Measurements from ENCODE around the gene FNBP1.

Gene FNBP1

DNA sequence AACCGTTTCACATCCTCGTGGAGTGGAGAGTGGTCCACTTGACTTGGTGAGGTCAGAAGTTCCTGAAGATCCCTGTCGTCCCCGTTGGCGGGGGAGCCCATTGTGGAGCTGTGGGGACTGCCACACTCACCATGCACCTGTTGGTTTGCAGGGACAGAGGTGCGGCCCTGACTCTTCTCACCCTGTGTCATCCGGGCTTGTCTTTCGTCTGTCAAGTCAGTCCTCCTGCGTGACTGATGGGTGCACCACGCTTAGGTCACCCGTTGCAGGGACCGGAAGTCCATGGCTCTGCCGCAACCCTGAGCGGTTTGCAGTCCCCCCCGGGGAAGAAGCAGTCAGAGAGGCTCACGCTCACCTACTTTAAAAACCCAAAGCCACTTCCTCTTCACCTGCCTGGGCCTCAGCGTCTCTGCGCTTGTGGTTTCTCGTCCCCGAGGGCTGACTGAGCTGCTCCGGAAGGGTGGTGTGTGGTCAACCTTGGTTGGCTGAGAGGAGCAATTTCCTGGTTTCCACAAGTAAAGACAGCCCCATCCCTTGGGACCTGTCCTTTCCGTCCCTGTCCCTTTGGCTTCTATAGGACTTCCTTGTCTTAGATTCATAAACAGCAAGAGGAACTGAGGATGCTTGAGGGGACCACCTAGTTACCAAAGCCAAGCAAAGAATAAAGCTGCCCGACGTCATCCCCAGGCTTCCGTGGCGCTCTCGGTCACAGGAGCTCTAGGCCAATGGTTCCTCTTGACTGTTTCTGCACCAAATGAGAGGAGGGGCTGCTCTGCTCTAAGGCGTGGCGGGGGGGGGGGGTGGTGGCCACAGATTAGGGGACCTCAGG is 154.5 kb downstream of the FNBP1 start:
- no peak for DNase-seq
- in situ Hi-C loops (cut with HindIII; ENCODE audit: low pct_ligation_motif_present, low pct_unique_long_range_greater_than_20kb, low sequenced_read_pairs): no loop called here

DNA sequence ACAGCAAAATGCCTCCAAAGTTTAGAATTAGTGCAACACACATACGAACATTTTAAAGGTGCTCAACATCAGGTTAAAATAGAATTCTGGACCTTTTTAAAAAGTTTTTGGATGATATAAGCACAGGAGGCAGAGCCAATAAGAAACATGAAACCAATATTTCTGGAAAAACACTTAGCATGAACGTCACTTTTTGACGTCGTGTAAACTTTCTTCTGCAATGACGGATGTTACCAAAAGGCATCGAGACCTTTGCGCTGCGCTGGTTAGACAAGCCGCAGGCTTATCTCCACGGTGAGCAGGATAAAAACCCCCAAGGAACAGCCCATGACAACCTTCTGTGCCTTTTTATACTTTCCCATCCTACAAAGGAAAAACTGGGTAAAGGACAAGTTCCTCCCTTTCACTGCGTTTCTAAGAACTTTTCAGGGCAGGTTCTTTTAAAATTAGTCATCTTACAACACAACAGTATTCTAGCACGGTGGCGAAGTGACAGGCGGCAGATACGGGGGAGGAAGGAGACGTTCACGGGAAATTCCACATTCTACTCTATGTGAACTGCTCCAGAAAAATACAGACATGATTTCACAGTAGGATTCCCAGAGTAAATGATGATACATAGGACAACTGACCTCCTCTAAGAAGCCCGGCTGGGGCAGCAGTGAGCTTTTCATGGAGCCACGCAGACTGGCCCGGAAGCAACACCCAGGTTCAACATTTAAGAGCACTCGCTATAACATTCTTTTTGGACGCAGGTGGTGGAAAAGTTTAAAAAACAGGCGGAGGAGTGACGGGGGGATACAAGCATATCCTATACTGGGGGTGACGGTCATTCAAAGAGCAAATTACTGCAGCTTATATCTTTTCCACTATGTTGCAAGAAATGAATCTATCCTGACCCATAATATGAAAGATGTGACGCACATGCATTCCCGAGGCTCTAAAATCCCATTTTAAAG is 155.4 kb downstream of the FNBP1 start:
- no peak for DNase-seq
- in situ Hi-C loops (cut with HindIII; ENCODE audit: low pct_ligation_motif_present, low pct_unique_long_range_greater_than_20kb, low sequenced_read_pairs): no loop called here

DNA sequence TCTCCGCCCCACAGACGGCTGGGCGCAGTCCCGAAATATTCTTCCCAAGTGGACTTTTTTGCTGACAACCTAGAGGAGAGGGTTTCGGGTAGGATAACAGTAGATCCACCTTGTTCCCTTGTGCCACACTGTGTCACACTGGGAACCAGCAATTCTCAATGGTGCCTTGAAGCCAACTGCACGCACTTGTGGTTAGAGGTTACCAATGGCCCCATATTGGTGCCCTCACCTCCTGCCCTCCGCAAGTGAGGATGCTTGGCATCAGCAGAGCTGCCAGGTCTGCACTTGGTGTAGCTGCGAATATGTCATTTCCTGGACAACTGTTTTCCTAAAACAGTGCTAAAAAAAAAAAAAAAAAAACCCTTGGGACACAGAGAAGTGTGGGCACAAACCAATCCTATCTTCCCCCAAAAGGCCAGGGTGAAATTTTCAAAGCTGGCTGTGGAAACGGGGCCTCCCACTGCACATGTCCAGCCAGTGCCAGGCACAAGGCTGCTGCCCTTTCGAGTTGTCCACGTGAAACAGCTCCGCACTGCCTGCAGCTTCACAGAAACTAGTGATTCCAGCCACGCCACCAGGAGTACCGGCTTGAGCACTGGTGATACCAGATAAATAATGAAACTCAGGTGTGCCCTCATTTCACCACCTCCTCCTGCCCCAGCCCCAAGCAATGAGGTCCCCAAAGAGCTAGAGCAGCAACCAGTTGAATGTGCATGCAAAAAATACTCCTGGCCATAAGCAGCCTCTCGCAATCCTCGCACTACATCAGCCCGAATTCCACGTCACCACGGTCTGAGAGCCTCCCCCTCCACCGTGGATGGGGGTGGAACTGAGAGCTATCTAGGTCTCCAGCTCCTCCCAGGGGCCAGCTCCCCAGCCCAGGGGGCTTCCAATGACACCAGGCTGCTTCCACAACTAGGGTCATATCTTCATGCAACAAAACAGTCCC is 156.5 kb downstream of the FNBP1 start:
- in situ Hi-C loops (cut with HindIII; ENCODE audit: low pct_ligation_motif_present, low pct_unique_long_range_greater_than_20kb, low sequenced_read_pairs): no loop called here
- no peak for DNase-seq

DNA sequence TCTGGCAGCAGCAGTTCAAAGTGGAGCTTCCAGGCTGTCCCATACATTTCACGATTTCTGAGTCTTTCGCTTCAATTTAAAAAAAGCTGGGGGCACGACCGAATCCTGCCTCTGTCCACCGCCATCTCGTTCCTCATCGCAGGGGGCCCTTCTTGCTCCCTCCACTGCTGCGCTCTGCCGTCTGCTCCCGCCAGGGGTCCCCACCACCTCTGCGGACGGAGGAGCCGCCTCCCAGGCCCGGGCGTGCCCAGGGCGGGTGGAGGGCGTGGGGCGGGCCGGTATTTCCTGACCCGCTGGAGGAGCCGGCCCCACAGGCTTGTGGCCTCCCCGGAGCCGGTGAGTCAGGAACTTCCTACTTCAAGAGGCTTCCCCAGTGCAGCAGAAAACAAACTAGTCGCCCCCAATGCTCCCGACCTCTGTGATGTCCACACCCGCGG is 157.3 kb downstream of the FNBP1 start:
- in situ Hi-C loops (cut with HindIII; ENCODE audit: low pct_ligation_motif_present, low pct_unique_long_range_greater_than_20kb, low sequenced_read_pairs): no loop called here
- DNase-seq: peak; percentile 92

DNA sequence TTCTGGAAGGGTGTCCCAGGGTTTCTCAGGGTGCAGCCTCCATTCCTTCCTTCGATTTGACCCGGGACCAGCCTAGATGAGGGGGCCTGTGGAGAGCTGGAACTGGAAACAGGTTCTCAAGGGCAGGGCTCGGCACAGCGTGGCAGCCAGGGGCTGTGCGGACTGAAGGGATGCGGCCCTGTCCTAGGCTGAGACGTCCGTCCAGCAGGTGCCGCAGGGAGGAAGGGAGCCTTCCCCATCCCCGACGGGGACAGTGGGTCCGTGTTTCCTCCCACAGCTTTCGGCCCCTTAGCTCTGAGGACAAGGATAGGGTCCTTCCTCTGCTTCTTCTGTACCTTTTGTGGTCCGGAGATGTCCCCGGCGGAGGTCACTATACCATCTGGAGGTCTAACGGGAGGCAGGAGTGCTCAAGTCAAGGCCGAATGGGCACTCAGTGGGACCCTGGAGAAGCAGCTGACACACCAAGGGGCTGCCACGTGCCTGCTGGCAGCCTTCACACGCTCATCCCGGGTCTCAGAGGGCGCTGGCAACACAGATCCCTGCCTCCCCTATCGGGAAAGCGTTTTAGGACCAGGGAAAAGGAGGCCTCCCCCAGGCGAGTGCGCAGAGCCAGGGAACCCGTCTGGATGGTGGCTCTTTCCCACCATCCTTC is 157.8 kb downstream of the FNBP1 start:
- in situ Hi-C loops (cut with HindIII; ENCODE audit: low pct_ligation_motif_present, low pct_unique_long_range_greater_than_20kb, low sequenced_read_pairs): no loop called here
- DNase-seq: peak; percentile 17

DNA sequence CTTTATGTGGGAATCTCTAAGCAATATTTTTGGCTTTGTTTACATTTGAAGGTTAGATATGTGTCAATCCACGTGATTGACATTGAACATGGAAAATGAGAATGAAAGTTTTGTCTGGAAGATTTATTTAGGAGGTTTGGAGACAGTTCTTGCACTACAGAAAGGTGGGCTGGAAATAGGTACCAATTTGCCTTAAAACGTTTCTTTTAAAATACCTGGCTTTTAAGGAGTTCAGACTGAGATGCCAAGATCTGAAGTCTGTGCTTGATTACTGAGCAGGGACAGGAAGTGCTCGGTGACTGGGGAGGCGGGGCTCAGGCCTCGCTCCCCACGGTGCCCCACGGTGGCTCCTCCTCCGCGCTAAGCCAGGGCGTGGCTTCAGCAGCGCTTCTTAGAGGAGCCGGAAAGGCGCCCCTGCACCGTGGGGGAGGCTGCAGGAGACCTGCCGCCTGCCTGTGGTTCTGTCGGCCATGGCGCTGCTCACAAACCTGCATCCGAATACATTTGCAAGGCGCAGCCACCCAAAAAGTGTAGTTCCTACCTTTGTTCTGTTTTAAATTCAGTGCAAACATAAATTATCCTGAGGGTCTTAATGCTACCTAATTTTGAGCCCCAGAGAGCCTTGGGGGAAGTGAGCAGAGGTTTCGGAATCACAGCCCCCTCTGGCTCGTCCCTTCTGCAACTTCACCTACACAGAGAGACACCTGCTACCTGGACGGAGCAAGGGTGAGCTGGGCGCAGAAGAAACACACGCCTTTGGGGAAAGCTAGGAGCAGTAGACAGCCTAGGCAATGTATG is 158.6 kb downstream of the FNBP1 start:
- in situ Hi-C loops (cut with HindIII; ENCODE audit: low pct_ligation_motif_present, low pct_unique_long_range_greater_than_20kb, low sequenced_read_pairs): no loop called here
- DNase-seq: peak; percentile 87

DNA sequence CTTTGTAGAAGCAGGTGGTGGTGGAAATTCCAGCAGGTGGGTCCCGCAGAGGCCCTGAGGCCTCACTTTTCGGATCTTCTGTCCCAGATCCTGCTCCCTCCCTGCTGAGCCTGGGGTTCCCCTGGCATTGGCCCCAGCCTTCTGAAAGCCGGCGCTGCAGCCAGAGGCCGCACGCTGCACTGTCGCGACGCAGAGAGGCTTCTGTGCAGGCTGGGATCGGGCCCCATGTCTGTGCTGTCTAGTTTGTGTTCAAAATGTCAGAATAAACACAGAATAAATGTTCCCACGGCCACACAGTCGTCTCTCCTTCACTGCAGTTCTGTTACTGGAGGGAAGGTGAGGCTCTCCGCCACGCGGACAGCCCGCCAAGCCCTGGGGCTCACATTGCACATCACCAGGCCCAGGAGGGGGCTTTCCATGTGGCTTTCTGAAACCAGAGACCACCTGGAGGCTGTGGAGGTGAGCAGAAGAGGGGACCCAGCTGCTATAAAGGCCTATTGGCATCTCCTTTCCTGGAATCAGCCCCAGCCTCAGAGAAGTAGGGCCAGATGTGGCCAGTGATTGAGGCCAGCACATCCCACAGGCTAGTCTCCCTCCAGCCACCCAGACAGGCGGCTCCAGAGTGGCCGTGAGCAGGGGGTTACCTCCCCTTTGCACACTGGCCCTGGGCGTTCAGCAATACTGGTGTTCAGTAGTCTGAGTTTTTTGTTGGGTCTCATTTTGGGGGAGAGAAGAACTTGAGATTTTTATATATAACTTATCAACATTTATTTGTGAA is 161.3 kb downstream of the FNBP1 start:
- in situ Hi-C loops (cut with HindIII; ENCODE audit: low pct_ligation_motif_present, low pct_unique_long_range_greater_than_20kb, low sequenced_read_pairs): no loop called here
- DNase-seq: no peak

DNA sequence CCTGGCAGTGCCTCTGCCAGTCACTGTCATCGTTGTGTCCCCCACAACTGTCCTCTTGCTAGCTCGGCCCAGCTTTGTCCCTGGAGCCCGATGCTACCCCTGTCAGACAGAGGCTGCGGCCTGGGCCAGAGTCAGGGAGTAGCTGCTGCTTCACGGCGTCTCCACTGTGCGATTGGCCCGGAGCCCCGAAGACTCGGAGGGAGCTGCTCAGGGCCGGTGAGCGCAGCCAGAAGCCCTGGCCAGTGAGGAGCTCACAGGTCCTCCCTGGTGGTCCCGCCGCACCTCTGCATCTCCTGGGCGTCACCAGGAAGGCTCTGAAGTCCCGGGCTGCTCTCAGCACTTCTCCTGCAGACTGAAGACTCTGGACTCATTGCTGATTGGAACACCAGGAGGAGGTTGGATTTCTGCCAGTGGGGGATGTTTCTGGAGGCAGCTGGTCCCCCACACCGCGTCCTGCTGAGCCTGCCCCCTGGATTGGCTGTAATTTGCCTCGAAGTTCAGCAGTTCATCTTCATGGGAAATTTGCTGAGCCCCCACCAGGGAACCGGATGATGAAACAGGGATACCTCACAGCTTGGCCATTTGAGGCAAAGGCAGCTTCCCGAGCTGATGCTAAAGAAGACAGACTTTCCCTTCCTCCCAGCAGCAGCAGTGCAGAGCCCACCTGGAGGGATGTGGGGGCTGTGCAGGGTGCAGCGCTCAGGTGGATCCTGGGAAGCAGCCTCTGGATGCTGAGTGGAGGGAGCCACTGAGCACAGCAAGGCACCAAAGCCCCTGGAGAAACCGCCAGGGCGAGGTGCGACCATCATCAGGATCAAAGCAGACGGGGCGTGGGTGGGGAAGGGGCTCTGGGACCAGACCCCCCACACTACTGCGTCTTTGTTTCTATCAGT is 162.1 kb downstream of the FNBP1 start:
- in situ Hi-C loops (cut with HindIII; ENCODE audit: low pct_ligation_motif_present, low pct_unique_long_range_greater_than_20kb, low sequenced_read_pairs): no loop called here
- no peak for DNase-seq

DNA sequence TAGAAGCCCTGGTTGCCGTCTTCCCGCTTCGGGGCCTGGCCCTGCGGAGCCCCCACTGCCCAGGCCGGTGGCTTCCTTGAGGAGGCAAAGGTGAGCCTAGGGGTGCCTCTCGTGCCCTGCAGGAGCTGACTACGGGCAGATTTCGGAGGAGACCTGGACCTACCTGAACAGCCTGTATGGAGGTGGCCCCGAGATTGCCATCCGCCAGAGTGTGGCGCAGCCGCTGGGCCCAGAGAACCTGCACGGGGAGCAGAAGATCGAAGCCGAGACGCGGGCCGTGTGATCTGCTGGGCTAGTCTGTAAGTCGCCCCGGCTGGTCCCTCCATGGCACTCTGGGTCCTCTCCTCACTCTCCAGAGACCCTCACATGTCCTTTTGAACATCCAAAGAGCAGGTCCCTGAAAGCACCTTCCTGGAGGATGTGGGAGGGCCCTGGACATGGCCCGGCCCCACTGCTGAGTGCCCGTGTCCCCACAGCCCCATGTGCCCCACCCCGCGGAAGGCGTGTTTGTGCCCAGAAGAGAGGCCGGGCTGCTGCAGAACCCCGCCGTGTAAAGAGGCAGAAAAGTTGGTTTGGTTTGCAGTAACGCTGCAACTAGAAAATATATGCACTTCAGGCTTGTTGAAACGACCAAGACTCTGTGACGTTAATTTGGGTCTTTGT is 162.9 kb downstream of the FNBP1 start:
- in situ Hi-C loops (cut with HindIII; ENCODE audit: low pct_ligation_motif_present, low pct_unique_long_range_greater_than_20kb, low sequenced_read_pairs): no loop called here
- DNase-seq: no peak

DNA sequence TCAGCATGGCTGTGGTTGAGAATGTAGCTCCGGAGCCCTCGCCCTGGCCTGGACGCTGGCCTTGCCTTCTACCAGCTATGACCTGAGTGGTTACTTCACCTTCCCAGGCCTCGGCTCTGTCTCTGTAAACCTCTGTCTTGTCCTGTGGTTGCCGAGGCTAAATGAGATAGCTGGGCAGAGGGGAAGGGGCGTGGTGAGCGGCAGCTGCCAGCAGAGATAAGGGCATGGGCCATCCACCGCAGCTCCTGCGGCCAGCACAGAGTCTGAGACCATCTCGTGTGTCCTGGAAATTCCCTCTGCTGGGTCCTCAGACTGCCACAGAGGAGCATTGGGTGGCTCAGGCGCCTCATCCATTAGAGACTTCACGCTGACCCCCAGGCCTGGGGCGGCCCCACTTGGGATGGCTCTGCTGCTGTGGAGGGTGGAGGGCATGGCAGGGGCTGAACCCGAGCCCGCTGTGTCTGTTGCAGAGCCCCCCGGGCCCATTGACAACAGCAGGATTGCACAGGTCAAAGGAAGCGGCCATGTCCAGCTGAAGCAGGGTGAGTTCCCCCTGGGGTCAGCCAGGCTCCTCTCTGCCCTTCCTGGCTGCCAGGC is 163.8 kb downstream of the FNBP1 start:
- in situ Hi-C loops (cut with HindIII; ENCODE audit: low pct_ligation_motif_present, low pct_unique_long_range_greater_than_20kb, low sequenced_read_pairs): no loop called here
- no peak for DNase-seq

DNA sequence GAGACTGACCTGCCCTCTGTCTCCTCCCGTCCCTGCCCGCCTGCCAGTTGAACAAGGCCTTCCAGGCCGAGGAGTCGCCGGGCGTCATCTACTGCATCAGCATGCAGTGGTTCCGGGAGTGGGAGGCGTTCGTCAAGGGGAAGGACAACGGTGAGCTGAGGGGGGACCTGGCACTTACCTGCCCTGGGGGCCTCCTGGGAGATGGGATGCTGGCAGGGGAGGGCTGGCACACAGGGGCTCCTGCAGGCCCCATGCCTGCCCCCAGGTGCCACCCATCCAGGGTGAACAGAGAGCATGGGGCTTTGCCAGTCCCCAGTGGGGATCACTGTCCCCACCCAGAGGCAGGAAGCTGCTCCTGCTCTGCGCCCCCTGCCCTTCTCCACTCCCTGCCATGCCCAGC is 164.7 kb downstream of the FNBP1 start:
- in situ Hi-C loops (cut with HindIII; ENCODE audit: low pct_ligation_motif_present, low pct_unique_long_range_greater_than_20kb, low sequenced_read_pairs): no loop called here
- DNase-seq: no peak

DNA sequence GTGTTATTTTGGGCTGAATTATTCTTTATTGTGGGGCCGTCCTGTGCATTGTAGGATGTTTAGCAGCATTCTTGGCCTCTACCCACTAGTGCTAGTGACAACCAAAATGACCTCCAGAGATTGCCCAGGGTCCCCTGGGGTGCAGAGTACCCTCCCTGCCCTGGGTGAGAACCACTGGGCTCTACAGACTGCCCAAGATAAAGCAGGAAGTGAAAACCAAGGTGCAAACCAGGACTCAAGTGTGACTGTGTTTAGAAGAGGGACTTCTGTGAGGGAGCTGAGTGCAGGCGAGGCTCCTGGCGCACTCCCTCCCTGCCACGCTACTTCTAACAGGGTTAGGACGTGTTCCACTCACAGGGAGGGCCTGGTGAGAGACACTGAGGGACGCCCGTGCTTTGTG is 166.2 kb downstream of the FNBP1 start:
- in situ Hi-C loops (cut with HindIII; ENCODE audit: low pct_ligation_motif_present, low pct_unique_long_range_greater_than_20kb, low sequenced_read_pairs): no loop called here
- no peak for DNase-seq

DNA sequence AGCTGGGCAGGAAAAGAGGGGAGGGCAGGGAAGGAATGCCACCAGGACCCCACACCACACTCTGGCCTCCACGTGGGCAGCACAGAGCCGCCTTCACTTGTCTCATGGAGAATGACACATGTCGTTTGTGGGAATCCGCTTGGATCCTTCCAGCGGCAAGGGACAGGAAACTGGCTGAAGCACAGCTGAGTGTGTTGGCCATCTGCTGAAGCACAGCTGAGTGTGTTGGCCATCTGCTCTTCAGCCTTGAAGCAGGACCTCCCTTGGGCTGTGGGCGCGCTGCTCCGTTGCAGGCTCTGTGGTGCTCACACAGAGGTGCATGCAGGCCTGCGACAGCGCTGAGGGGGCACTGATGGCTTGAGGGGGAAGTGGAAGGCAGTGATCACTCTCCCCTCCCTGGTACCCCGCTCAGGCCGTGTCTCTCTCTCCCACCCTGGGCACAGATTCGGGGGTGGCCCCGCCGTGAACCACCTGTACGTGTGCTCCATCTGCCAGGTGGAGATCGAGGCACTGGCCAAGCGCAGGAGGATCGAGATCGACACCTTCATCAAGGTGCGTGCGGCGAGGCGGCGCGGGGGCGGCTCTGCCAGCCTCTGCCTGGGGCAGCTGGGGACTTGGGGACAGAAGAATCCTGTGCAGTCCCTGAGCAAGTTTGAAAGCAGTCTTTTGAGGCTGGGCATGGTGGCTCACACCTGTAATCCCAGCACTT is 167.1 kb downstream of the FNBP1 start:
- in situ Hi-C loops (cut with HindIII; ENCODE audit: low pct_ligation_motif_present, low pct_unique_long_range_greater_than_20kb, low sequenced_read_pairs): no loop called here
- no peak for DNase-seq

DNA sequence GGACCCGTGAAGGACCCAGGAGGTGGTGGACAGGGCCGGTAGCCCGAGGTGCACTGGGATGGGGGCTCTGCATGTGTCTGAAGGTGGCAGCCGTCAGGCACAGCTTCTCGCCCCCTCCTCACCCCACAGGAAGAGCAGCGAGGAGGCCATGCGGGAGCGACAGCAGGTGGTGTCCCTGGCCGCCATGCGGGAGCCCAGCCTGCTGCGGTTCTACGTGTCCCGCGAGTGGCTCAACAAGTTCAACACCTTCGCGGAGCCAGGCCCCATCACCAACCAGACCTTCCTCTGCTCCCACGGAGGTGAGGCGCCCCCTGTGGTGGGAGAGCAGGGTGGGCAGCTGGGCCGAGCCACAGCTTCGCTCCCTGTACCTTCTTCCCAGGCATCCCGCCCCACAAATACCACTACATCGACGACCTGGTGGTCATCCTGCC is 167.8 kb downstream of the FNBP1 start:
- DNase-seq: no peak
- in situ Hi-C loops (cut with HindIII; ENCODE audit: low pct_ligation_motif_present, low pct_unique_long_range_greater_than_20kb, low sequenced_read_pairs): no loop called here
